Measurements from ENCODE around the gene BCL11A. TPM values are rescaled to one million over a fixed set of nuclear protein-coding genes. Genes with fewer than 3 reads are reported as not detected.

BCL11A gene
- total RNA-seq, 3 donors from 2014 or later (not counting 1 experiment from before 2014, with no cell fraction given) = 2.6 to 3.5 (median 3.0) TPM

GRCh38 chr2:60469536-60470317, 83.7 kb downstream of the BCL11A start:
- H3K4me1 Mint-ChIP-seq = peaks cover 0 to 11% of the 10 kb centered on the region in 2 donors
- DNase-seq (no peak), ATAC-seq (no peak)
- no peak overlapping the region for H3K4me3 Mint-ChIP-seq
- H3K9me3 Mint-ChIP-seq = no peaks in the 10 kb centered on the region
- Histone ChIP-seq H3K4me3 (ENCODE audit: low read length) (no peak overlapping the region), H3K9me3 (ENCODE audit: control insufficient read depth, insufficient read depth, low read length) (no peaks in the 10 kb centered on the region), H3K4me1 (ENCODE audit: control insufficient read depth, insufficient read depth, low read length) (no peaks in the 10 kb centered on the region), H3K27ac (ENCODE audit: low read length) (no peak overlapping the region), H3K27me3 (ENCODE audit: control insufficient read depth, insufficient read depth, low read length) (no peaks in the 10 kb centered on the region), H3K36me3 (ENCODE audit: control insufficient read depth, insufficient read depth, low read length) (no peaks in the 10 kb centered on the region)
- intact Hi-C loops (cut with micrococcal nuclease) = no loop called here
- no peak overlapping the region for H3K27ac Mint-ChIP-seq
- H3K27me3 Mint-ChIP-seq (ENCODE audit: low read depth in 2 of 2) = no peaks in the 10 kb centered on the region
- no peaks in the 10 kb centered on the region for H3K36me3 Mint-ChIP-seq
- TF ChIP-seq CTCF (IDR thresholded peaks at IDR 0.05) = no peak
- 87% methylated on average over 6 of the region's 6 CpGs for WGBS (ENCODE audit: insufficient coverage)

- WGBS (ENCODE audit: insufficient coverage) = 86% methylated on average over 6 of the region's 7 CpGs
- Mint-ChIP-seq H3K4me1 (peaks cover 0 to 11% of the 10 kb centered on the region in 2 donors), H3K27ac (no peak overlapping the region), H3K27me3 (ENCODE audit: low read depth in 2 of 2) (no peaks in the 10 kb centered on the region), H3K9me3 (no peaks in the 10 kb centered on the region), H3K4me3 (no peak overlapping the region), H3K36me3 (no peaks in the 10 kb centered on the region)
- Histone ChIP-seq H3K4me3 (ENCODE audit: low read length) (no peak overlapping the region), H3K36me3 (ENCODE audit: control insufficient read depth, insufficient read depth, low read length) (no peaks in the 10 kb centered on the region), H3K27ac (ENCODE audit: low read length) (no peak overlapping the region), H3K4me1 (ENCODE audit: control insufficient read depth, insufficient read depth, low read length) (no peaks in the 10 kb centered on the region), H3K27me3 (ENCODE audit: control insufficient read depth, insufficient read depth, low read length) (no peaks in the 10 kb centered on the region), H3K9me3 (ENCODE audit: control insufficient read depth, insufficient read depth, low read length) (no peaks in the 10 kb centered on the region)
- TF ChIP-seq CTCF (IDR thresholded peaks at IDR 0.05) = no peak
- no peak for ATAC-seq
- DNase-seq = no peak
- intact Hi-C loops (cut with micrococcal nuclease) = no loop called here
These were observed 84.9 kb downstream of the BCL11A start for GRCh38 chr2:60468382-60469085.

GRCh38 chr2:60466161-60466702, 87.2 kb downstream of the BCL11A start:
- Mint-ChIP-seq H3K36me3 (no peaks in the 10 kb centered on the region), H3K27ac (no peak overlapping the region), H3K4me1 (peaks cover 0 to 11% of the 10 kb centered on the region in 2 donors), H3K4me3 (no peak overlapping the region), H3K27me3 (ENCODE audit: low read depth in 2 of 2) (no peaks in the 10 kb centered on the region), H3K9me3 (no peaks in the 10 kb centered on the region)
- ATAC-seq = no peak
- Histone ChIP-seq H3K27me3 (ENCODE audit: control insufficient read depth, insufficient read depth, low read length) (no peaks in the 10 kb centered on the region), H3K27ac (ENCODE audit: low read length) (no peak overlapping the region), H3K36me3 (ENCODE audit: control insufficient read depth, insufficient read depth, low read length) (no peaks in the 10 kb centered on the region), H3K9me3 (ENCODE audit: control insufficient read depth, insufficient read depth, low read length) (no peaks in the 10 kb centered on the region), H3K4me1 (ENCODE audit: control insufficient read depth, insufficient read depth, low read length) (no peaks in the 10 kb centered on the region), H3K4me3 (ENCODE audit: low read length) (no peak overlapping the region)
- TF ChIP-seq CTCF (IDR thresholded peaks at IDR 0.05) = no peak
- no peak for DNase-seq
- 84% methylated on average over 2 of the region's 3 CpGs for WGBS (ENCODE audit: insufficient coverage)
- intact Hi-C loops (cut with micrococcal nuclease) = no loop called here
